Neural cell (in vitro differentiated cells): ENCODE data around the gene PSMC3. TPM values are rescaled to one million over a fixed set of nuclear protein-coding genes. Genes with fewer than 3 reads are reported as not detected.

Experiments used
- H2AFZ ChIP-seq: fragments of 200-600, 300-800 bp; sonication (generic), shearing (Covaris generic); 2 replicates; pipeline ENCODE4 v1.6.0; 2014; ENCODE audit warnings: low read depth, mild to moderate bottlenecking, antibody characterized with exemption, low read length, moderate library complexity
- H3F3A ChIP-seq: fragments of 200-600 bp; shearing (Covaris generic); 2 replicates; pipeline ENCODE4 v1.6.1; 2016; ENCODE audit warnings: mild to moderate bottlenecking, moderate library complexity, mixed read lengths, antibody characterized with exemption, low read length; ENCODE audit not compliant: insufficient read depth, poor library complexity, severe bottlenecking
- H3K27ac ChIP-seq: fragments of 200-600, 300-800 bp; sonication (generic), shearing (Covaris generic); 2 replicates; pipeline ENCODE4 v1.5.1; 2014; ENCODE audit warnings: mild to moderate bottlenecking, low read length, moderate library complexity
- H3K27me3 ChIP-seq: fragments of 300-800, 200-600 bp; sonication (generic), shearing (Covaris generic); 2 replicates; pipeline ENCODE4 v1.6.0; 2014; ENCODE audit warnings: mild to moderate bottlenecking, low read depth, low read length, moderate library complexity; ENCODE audit not compliant: insufficient read depth
- H3K36me3 ChIP-seq: fragments of 300-800, 200-600 bp; sonication (generic), shearing (Covaris generic); 2 replicates; pipeline ENCODE4 v1.5.1; 2014; ENCODE audit warnings: mild to moderate bottlenecking, antibody characterized with exemption, low read length, moderate library complexity; ENCODE audit not compliant: insufficient read depth
- H3K4me2 ChIP-seq: fragments of 300-800, 200-600 bp; sonication (generic), shearing (Covaris generic); 2 replicates; pipeline ENCODE4 v1.6.0; 2014; ENCODE audit warnings: mild to moderate bottlenecking, low read length
- H3K4me3 ChIP-seq: fragments of 300-800, 200-600 bp; sonication (generic), shearing (Covaris generic); 2 replicates; pipeline ENCODE4 v1.5.1; 2014; ENCODE audit warnings: mild to moderate bottlenecking, low read length, moderate library complexity
- H3K79me2 ChIP-seq: fragments of 200-600 bp; shearing (Covaris generic); replicated peaks from 2 replicates; pipeline ENCODE4 v1.6.0; 2014; ENCODE audit warnings: mild to moderate bottlenecking, low read length, moderate library complexity; ENCODE audit not compliant: insufficient read depth
- H3K9ac ChIP-seq: fragments of 300-800, 200-600 bp; sonication (generic), shearing (Covaris generic); 2 replicates; pipeline ENCODE4 v1.6.1; 2016; ENCODE audit warnings: mild to moderate bottlenecking, low read length, mixed read lengths
- H3K9me2 ChIP-seq: fragments of 200-600 bp; shearing (Covaris generic); 2 replicates; pipeline ENCODE4 v1.6.1; 2016; ENCODE audit warnings: mild to moderate bottlenecking, low read length, mixed read lengths; ENCODE audit not compliant: insufficient read depth
- H3K9me3 ChIP-seq: fragments of 200-600, 300-800 bp; sonication (generic), shearing (Covaris generic); 2 replicates; pipeline ENCODE4 v1.6.1; 2016; ENCODE audit warnings: mild to moderate bottlenecking, mixed run types, low read length, moderate library complexity, mixed read lengths
- H4K20me1 ChIP-seq: fragments of 200-600 bp; shearing (Covaris generic); 2 replicates; pipeline ENCODE4 v1.6.1; 2016; ENCODE audit warnings: mild to moderate bottlenecking, mixed run types; ENCODE audit not compliant: insufficient read depth
- CTCF ChIP-seq: fragments of 450-650 bp; IDR thresholded peaks from 2 replicates; pipeline ENCODE4 v1.5.1; 2014; ENCODE audit warnings: antibody characterized with exemption, mild to moderate bottlenecking, moderate library complexity; ENCODE audit not compliant: poor library complexity, severe bottlenecking
- EP300 ChIP-seq: fragments of 450-650 bp; conservative IDR thresholded peaks from 2 replicates; pipeline ENCODE4 v1.6.1; 2014; ENCODE audit warnings: antibody characterized with exemption, mild to moderate bottlenecking, moderate library complexity; ENCODE audit not compliant: poor library complexity, severe bottlenecking
- EZH2 ChIP-seq: fragments of 200-600, 300-800 bp; shearing (Covaris generic), sonication (generic); IDR thresholded peaks from 2 replicates; pipeline ENCODE4 v1.6.1; 2014; ENCODE audit warnings: antibody characterized with exemption, low read length, borderline replicate concordance, mild to moderate bottlenecking; ENCODE audit not compliant: insufficient read depth, poor library complexity, severe bottlenecking
- MXI1 ChIP-seq: fragments of 450-650 bp; conservative IDR thresholded peaks from 2 replicates; pipeline ENCODE4 v1.6.1; 2014; ENCODE audit warnings: antibody characterized with exemption, mild to moderate bottlenecking; ENCODE audit not compliant: poor library complexity, severe bottlenecking
- POLR2AphosphoS5 ChIP-seq: IDR thresholded peaks from 2 replicates; pipeline ENCODE4 v1.6.1; 2012
- RAD21 ChIP-seq: fragments of 450-650 bp; conservative IDR thresholded peaks from 2 replicates; pipeline ENCODE4 v1.6.1; 2014; ENCODE audit warnings: antibody characterized with exemption, mild to moderate bottlenecking, moderate library complexity
- SMC3 ChIP-seq: fragments of 450-650 bp; conservative IDR thresholded peaks from 2 replicates; pipeline ENCODE4 v1.6.1; 2014; ENCODE audit warnings: antibody characterized with exemption, mild to moderate bottlenecking, moderate library complexity; ENCODE audit not compliant: poor library complexity
- TAF1 ChIP-seq: IDR thresholded peaks from 2 replicates; pipeline ENCODE4 v1.6.1; 2012; ENCODE audit warnings: low read depth
- polyA plus RNA-seq: library from polyadenylated mRNA; depleted of rRNA; stranded (reverse); fragments of >200 nt; gene quantifications from 2 replicates; pipeline ENCODE4 v1.2.3, GENCODE V29; 2014
- TF ChIP-seq, protein P1 (sequence below): IDR thresholded peaks from 2 replicates; pipeline ENCODE4 v1.6.1; 2012; ENCODE audit warnings: borderline replicate concordance

PSMC3 gene
- polyA plus RNA-seq, 1 donor from 2014 or later = 157 TPM

- H3F3A ChIP-seq = no peaks in the 10 kb centered on the region
- no peaks in the 10 kb centered on the region for H3K79me2 ChIP-seq
- no peak overlapping the region for H3K4me3 ChIP-seq
- H3K9me3 ChIP-seq = no peaks in the 10 kb centered on the region
- no peak overlapping the region for H3K4me2 ChIP-seq
- H3K9ac ChIP-seq = no peak overlapping the region
- H3K27me3 ChIP-seq = no peaks in the 10 kb centered on the region
- H3K9me2 ChIP-seq = no peaks in the 10 kb centered on the region
- no peak overlapping the region for H2AFZ ChIP-seq
- H4K20me1 ChIP-seq = no peaks in the 10 kb centered on the region
- no peaks in the 10 kb centered on the region for H3K36me3 ChIP-seq
- H3K27ac ChIP-seq = no peak overlapping the region
- TF ChIP-seq SMC3 (no peak), MXI1 (no peak), EP300 (no peak), EZH2 (no peak), CTCF (no peak), POLR2AphosphoS5 (no peak), TAF1 (no peak), RAD21 (no peak)
- TF ChIP-seq, protein P1, sequence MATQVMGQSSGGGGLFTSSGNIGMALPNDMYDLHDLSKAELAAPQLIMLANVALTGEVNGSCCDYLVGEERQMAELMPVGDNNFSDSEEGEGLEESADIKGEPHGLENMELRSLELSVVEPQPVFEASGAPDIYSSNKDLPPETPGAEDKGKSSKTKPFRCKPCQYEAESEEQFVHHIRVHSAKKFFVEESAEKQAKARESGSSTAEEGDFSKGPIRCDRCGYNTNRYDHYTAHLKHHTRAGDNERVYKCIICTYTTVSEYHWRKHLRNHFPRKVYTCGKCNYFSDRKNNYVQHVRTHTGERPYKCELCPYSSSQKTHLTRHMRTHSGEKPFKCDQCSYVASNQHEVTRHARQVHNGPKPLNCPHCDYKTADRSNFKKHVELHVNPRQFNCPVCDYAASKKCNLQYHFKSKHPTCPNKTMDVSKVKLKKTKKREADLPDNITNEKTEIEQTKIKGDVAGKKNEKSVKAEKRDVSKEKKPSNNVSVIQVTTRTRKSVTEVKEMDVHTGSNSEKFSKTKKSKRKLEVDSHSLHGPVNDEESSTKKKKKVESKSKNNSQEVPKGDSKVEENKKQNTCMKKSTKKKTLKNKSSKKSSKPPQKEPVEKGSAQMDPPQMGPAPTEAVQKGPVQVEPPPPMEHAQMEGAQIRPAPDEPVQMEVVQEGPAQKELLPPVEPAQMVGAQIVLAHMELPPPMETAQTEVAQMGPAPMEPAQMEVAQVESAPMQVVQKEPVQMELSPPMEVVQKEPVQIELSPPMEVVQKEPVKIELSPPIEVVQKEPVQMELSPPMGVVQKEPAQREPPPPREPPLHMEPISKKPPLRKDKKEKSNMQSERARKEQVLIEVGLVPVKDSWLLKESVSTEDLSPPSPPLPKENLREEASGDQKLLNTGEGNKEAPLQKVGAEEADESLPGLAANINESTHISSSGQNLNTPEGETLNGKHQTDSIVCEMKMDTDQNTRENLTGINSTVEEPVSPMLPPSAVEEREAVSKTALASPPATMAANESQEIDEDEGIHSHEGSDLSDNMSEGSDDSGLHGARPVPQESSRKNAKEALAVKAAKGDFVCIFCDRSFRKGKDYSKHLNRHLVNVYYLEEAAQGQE = no peak
Observed at GRCh38 chr11:47443817-47444216, 17.6 kb upstream of the PSMC3 start.

- H3K9ac ChIP-seq = no peak overlapping the region
- H3K4me2 ChIP-seq = no peak overlapping the region
- no peak overlapping the region for H2AFZ ChIP-seq
- TF ChIP-seq MXI1 (no peak), RAD21 (no peak)
- H3K27ac ChIP-seq = no peak overlapping the region
- H3K9me2 ChIP-seq = no peaks in the 10 kb centered on the region
- no peaks in the 10 kb centered on the region for H3K27me3 ChIP-seq
- H4K20me1 ChIP-seq = no peaks in the 10 kb centered on the region
- H3K79me2 ChIP-seq = no peaks in the 10 kb centered on the region
- no peak overlapping the region for H3K4me3 ChIP-seq
- H3K9me3 ChIP-seq = no peaks in the 10 kb centered on the region
- H3F3A ChIP-seq = no peaks in the 10 kb centered on the region
- H3K36me3 ChIP-seq = no peaks in the 10 kb centered on the region
Observed at GRCh38 chr11:47443028-47443700, 16.9 kb upstream of the PSMC3 start.

DNA sequence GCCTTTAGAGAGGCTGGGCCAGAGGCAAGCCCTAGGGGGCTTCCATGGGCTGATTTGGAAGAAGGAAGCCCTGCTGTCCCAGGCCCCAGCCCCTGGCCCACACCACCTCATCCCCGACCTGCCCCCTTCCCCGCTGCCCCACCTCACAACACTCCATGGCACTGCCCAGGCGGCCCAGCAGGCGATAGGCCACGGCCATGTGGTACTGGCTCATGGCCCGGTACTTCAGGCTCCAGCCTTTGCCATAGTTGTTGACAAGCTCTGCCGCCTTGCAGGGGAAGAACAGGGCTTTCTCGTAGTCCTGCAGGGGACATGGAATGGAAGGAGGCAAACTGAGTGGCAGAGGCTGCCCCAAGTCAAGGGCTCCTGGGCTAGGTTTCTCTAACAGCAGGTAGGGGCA, 16.3 kb upstream of the PSMC3 start:
- Histone ChIP-seq H3K79me2 (no peaks in the 10 kb centered on the region), H4K20me1 (no peaks in the 10 kb centered on the region), H3K4me3 (no peak overlapping the region), H3K9me2 (no peaks in the 10 kb centered on the region), H2AFZ (no peak overlapping the region), H3K9me3 (no peaks in the 10 kb centered on the region), H3K27ac (no peak overlapping the region), H3K4me2 (no peak overlapping the region), H3K36me3 (no peaks in the 10 kb centered on the region), H3F3A (no peaks in the 10 kb centered on the region), H3K27me3 (no peaks in the 10 kb centered on the region), H3K9ac (no peak overlapping the region)
- TF ChIP-seq MXI1 (no peak), EP300 (no peak)
